ENCODE data around the gene BLZF1.

DNA sequence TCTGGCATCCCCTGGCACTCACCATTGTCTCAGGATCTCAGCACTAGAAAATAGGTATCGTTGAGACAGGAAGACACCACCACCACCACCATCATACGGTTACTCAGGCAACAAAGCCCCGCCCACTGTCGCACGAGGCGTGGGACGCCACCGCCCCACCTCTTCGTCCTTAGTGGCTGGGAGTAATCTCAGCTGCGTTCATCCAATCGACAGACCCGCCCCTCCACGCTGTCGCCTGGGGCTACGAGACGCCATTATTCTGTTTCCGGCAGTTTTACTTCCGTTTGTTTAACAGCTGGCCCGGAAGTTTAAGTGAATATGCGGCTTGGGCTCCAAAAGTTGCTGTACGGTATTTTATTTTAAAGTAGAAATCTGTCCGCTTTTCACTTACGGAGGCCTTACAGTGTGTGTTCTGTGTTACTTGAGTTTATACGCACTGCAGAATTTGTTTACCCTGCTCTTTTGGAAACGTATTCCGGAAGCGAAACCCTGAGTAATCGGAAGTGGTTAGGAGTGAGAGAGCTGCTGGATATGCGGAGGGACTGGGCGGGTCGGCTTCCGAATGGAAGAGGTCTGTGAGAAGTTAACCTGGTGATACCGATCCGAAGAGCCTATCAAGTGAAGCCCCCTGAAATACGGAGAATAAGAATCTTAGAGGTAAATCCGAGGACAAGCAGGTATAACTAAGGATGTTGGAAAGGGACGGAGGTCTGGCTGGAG lies at the start of gene BLZF1, which contains the start of gene NME7:
- TF ChIP-seq, protein P1, sequence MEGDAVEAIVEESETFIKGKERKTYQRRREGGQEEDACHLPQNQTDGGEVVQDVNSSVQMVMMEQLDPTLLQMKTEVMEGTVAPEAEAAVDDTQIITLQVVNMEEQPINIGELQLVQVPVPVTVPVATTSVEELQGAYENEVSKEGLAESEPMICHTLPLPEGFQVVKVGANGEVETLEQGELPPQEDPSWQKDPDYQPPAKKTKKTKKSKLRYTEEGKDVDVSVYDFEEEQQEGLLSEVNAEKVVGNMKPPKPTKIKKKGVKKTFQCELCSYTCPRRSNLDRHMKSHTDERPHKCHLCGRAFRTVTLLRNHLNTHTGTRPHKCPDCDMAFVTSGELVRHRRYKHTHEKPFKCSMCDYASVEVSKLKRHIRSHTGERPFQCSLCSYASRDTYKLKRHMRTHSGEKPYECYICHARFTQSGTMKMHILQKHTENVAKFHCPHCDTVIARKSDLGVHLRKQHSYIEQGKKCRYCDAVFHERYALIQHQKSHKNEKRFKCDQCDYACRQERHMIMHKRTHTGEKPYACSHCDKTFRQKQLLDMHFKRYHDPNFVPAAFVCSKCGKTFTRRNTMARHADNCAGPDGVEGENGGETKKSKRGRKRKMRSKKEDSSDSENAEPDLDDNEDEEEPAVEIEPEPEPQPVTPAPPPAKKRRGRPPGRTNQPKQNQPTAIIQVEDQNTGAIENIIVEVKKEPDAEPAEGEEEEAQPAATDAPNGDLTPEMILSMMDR (IDR thresholded peaks at IDR 0.05; ENCODE audit: insufficient read depth, low read length, poor library complexity, severe bottlenecking) = no peak
- TF ChIP-seq EZH2phosphoT487 (conservative IDR thresholded peaks at IDR 0.05; ENCODE audit: low read length) = no peak
